Activated effector memory CD4-positive, alpha-beta T cell treated with Interleukin-2 at 50 U/mL for 16 hours (primary cell): Measurements from ENCODE around the gene GADL1.

Experiments
- DNase-seq: peaks from one replicate; pipeline ENCODE4 v3.0.0-alpha.2; 2020

GADL1 gene

DNA sequence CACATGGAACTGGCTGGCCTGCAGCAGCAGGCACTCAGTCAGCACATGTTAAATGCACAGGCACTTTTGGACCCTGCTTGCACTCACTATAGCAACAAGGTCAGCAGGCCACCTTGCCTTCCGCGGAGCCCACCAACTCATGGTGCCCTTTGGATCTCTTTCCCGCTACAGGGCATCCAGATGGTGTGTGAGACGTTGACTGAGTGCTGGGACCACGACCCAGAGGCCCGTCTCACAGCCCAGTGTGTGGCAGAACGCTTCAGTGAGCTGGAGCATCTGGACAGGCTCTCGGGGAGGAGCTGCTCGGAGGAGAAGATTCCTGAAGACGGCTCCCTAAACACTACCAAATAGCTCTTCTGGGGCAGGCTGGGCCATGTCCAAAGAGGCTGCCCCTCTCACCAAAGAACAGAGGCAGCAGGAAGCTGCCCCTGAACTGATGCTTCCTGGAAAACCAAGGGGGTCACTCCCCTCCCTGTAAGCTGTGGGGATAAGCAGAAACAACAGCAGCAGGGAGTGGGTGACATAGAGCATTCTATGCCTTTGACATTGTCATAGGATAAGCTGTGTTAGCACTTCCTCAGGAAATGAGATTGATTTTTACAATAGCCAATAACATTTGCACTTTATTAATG is 203.1 kb downstream of the GADL1 start:
- no peak for DNase-seq

DNA sequence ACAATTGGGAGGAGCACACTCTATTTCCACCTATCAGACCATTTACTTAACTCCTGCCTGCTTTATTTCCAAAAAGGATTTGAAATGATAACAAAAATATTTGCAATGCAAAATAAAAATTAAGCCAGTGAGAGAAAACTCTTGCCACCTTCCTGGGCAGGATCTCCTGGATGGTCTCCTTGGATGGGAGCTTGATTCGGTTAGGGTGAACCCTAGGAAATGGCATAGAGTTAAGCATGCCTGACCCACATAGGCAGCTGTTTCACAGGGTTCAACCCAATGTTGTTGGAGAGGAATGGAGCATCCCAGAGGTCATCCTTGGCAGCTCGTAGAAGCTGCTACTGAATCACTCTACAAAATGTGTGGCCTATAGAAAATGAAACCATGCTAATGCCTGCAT is 204.3 kb downstream of the GADL1 start:
- DNase-seq, result no peak

DNA sequence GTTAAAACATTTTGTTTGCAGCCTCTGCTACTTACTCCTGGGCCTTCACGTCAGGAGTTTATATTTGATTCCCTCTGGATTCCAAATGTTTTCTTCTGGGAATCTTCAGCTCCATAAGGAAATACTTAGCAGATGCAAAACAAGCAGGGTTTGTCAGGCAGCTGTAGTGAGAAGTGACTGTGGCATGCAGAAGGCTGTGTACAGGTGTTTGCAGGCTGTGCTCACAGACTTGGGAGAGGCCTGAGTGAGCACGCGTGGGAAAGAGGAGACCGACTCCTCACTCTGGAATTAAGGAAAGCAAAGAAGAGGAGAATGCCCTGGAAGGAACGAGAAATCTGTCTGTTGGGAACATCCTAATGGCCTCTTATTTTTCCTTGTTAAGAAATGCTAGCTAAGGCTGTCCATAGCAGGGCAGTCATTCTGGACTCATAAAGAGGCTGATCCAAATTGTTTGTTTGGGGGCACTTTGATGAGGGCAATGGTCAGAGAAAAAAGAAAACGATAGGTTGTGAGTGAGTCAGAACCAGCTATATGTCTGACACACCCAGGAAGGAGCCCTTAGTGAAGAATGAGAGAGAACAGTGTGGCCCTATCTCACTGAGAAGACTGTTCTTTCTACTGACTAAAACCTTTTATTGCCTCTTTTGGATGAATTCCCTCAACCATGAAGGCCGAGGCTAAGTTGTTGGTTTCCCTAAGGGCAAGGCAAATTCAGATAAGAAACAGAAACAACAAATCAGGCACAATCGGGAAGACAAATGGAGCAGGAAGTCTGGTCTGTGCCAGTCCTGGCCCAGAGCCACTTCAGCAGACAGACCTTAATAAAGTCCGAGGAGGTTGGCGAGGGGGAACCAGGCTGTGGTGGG is 205.5 kb downstream of the GADL1 start:
- DNase-seq, result no peak

DNA sequence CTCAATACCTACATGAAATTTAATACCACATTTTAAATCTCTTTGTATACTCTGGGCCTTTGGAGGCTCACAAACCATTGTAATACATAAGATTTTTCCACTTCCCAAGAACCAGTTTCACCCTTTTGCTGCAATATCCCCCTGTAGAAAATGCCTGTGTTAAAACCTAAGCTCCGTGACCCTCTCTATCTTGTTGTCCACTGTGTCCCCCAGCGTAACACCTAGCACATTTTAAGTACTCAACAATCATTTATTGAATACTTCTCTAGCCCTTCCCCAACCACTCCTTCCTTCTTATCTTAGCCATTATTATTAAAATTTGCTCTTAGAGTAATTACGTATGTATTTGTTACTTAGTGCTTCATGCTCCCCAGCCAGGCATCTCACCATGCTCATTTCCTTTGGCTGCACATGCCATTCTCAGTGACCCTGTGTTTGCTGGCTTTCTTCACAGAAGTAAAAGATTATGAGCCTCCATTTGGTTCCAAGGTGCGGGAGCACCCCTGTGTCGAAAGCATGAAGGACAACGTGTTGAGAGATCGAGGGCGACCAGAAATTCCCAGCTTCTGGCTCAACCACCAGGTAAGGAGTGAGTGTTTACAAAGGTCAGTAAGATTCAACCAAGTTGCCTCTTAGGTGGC is 206.4 kb downstream of the GADL1 start:
- DNase-seq, result no peak

DNA sequence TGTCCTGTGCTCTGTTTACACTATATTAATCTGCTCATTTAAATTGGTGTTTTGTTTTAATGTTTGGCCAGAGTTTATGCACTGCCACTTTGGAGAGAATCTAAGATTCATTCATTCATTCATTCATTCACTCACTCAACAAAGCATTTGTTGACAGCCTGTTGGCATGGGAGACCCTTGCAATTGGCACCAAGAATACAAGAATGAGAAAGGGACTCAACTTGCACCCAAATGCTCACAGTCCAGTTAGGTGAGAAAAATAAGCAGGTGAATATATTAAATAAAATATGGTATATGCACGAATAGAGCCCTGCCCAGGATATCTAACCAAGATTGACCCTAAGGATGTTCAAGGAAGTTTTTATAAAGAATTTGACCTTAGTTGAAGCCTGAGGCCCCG is 207.7 kb downstream of the GADL1 start:
- DNase-seq, result no peak

DNA sequence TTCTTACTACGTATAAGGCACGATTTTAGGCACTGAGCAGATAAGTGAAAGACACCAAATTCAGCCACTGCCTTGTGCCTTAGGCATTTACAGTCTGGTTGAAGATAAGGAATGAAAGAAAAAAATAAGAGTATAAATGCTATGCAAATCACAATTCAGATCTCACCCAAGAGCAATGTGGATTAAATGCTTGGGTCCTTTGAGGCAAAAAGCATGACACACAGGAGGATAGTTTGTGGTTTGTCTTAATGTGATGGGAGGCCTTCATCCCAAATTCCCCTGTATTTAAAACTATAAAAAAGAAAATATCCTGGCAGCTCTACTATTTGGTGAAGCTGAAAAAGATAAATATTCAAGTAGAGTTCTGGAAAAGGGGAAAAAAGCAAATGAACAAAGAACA is 208.3 kb downstream of the GADL1 start:
- DNase-seq, result no peak

DNA sequence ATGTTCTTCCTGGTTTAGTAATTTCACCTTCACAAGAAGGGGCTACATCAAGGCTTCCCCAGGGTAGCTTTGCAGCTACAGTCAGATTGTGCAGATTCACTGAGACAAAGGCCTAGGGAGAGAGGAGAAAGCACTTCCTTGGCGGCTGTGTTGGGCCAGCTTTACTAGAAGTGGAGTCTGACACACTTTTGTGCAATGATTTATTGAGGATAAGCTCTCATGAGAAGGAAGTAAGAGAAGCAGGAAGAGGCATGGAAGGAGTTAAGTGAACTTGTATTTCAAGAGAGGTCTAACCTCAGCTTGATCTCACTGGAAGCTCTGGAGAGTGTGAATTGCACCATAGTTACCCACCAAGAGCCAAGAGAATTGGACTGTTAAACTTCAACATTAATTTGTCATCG is 209.2 kb downstream of the GADL1 start:
- DNase-seq, result no peak

DNA sequence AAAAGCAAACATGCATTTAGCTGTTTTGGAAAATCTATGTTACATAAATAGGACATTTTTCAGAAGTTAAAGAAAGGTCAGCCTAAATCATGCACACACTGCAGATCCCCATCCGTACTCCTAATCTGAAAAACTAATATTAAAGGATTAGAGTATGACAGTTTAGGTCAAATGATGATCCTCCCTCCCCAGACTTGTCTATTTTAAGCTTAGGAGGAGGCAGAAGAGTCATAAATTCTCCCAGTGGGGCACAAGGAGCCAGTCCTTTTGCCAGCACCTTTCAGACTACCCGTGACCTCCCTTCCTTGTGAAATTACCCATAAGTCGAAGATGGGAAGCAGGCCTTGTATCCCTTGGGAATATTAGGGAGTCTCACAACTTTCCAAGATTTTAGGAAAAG is 210.1 kb downstream of the GADL1 start:
- no peak for DNase-seq

DNA sequence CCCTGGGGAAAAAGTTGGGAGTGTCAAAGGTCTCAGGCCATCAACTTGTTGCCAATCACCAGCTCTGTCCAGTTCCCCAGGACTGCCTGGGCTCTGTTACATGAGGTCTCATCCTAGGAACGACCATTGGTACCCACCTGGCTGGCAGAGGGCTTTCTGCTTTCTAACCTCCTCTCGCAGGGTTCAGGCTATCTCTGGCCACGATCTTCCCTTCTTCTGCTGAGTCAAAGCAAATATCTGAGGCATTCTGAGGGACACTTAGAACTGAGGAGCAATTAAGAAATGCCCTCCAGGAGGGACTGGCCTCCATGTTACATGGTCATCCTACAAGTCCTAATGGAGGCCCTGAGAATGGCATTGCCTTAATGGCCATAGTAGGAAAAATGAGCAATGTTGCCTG is 210.7 kb downstream of the GADL1 start:
- DNase-seq, result no peak

DNA sequence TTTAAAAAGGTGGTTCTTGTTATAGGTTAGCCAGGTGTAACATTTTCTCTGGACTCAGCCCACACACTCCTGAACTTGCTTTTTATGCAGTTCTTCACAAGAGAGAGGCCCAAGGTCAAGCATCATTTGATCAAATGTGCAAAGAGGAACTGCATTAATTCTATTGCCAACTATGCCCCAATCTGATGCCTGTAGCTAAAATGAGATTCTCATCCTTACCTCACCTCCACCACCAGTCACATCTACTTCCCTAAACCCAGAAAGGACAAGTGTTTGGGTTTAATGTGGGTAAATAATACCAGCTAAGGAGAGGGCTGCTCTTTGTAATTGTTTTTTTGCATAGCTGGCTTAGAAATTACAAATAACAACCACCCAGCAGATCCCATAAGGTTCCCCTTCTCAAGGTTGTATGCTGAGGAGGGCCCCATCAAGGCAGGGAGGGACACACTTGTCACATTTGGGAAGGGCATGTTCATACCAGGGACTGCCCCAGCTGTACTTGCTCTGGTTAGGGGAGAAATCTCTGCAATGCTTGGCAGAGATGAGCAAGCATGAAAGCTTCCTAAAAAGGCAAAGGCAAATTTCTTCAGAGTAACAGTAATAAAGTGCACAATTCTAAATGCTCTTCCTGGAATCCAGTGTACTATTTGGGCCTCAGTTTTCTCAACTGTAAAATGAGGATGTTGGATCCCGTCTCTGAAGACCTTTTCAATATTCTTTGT is 211.9 kb downstream of the GADL1 start:
- no peak for DNase-seq

DNA sequence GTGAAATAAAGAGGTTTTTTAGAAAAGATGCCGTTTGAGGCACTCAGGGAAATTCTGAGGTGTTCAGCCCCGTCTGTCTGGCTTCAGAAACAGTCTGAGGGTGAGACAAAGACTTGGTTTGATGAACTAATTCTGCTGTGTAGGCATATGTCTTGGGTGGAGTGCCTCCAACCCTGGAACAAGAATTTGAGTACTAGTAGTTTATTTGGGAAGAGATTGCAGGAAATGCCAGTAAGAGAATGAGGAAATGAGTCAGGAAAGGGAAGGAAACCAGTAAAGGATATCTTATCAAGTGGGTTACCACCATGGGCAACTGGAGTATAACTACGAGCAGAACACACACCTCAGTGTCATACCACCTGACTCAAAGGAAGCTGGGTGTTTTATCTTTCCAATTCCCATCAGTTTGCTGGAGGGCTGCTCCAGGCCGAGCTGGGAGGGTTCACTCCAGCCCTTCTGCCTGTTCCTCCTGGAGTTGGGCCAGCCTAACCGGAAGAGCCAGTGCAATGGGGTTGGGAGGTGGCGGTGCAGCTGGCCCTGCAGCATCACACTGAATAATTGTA is 212.7 kb downstream of the GADL1 start:
- no peak for DNase-seq

DNA sequence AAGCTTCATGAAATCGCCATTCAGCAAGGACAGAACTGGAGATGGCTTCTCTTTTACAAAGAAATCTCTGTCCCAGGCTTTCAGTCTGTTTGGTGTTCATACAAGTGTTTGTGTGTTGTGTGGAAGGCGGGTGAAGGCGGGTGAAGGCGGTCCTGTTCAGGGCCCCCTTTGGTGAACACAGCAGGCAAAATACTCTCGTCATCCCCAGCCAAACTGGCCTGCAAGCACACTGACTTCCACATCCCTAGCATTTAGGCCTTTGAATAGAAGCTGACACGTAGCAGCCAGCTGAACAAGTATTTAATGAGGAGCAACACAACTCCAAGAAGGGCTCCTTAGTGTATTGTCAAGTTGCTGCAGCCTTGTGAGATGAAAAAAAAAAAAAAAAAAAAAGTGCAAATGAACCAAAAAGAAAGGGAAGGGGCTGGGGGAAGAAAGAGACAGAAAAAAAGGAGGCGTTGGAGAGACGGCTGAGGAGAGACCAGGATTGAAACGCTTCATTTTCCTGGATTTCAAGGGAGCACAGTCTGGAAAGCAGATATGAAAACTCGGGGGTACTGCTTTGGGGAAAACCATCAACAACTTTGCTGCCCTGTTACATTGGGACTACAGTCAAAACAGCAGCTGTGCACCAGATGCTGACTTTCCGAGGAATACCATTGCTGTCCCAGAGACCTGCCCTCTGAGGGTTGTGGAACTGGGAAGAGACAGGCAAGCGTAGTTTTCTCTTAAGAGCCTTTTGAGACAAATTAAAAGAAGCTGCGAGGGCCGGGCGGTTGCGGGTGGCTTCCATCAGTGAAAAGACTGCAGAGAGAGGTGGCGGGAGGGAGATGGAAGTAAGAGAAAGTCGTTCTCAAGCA is 213.4 kb downstream of the GADL1 start:
- no peak for DNase-seq

DNA sequence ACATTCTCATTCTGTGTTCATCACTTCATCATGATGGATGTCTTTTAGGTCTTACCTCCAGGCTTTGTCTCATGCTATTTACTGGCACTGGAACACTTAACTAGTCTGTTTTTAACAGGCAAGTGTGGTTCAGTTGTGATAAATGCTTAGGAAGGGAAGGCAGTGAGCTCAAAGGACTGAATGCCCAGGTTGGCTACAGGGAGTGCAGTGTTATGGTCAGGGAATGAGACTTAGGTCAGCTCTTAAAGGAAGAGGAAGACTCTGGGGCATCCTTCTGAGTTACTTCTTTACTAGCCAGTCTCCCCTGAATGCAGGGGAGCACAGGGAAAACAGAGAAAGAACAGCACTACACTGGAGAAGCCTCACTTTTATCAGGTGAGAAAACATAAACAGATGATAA is 215.4 kb downstream of the GADL1 start:
- DNase-seq, result no peak

DNA sequence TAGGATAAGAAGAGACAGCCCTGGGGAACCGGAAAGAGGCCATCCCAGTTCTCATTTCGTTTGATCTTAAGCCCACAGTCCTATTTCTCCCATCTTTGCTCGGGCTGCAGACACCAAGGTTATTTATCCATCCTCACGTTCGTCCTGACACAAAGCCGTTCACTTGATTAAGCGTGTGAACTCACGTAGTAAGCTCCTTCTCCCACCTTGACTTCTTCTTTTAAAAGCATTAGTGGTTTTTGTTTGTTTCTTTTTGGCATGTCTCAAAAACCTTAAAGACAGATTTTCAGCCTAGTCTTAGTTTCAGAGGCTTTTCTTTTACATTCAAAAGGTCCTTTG is 217.1 kb downstream of the GADL1 start:
- no peak for DNase-seq

DNA sequence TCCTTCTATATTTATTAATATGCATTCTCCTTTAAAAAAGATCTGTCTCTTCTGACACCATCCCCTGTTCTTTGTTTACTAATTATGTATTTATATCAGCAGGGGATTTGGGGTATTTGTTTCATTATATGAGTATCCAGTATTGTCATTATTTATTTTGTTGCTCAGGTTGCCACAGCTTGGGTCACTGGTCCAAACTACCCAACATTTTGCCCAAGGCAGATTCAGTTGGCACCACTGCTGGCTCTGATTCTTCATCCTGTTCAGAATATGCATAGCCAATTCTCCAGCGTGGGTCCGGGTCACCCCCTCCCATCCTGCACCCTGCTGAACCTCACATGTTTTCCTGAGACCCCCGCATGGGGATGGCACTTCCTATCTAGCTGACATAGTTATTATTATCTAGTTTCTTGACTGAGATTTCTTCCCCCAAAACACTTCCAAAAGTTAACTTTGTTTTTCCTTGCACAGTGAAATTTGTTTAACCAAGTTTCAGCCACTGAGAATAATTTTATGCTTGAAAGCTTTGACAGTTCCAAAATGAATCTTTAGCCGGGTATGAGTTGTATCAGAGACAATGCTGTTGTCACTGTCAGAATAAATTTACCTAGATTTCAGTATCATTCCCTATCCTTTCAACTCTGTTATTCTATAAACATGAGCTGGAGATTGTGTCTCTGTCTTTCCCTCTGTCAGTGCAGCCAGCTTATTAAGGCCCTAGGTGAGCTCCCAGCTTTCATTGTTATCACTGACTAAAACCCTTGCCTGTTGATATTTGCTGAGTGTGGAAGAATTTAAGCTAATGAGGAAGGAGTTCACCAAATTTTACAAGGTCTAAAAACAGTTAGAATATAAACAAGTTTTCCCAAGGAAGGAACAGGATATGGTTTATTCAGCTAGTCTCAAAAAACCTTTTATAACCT is 217.8 kb downstream of the GADL1 start:
- DNase-seq, result no peak
